Keratinocyte (primary cell): ENCODE results near the gene SLC25A11. TPM values are rescaled to one million over a fixed set of nuclear protein-coding genes. Genes with fewer than 3 reads are reported as not detected.

ENCODE experiments used
- DNase-seq: peaks from one replicate; pipeline ENCODE4 v3.0.0-alpha.2; 2011; ENCODE audit warnings: low read depth, missing footprints, low spot score
- FAIRE-seq: peaks from 2 replicates; lab custom pipeline; 2011; peaks lifted over from hg19 to GRCh38; lab: Jason Lieb, UNC
- H2AFZ ChIP-seq: 2 replicates; pipeline ENCODE4 v1.6.0; 2012; ENCODE audit warnings: low read length, control low read depth, inconsistent platforms; ENCODE audit not compliant: control insufficient read depth
- H3K27ac ChIP-seq: 2 replicates; pipeline ENCODE4 v1.5.1; 2011; ENCODE audit warnings: low read length; ENCODE audit not compliant: control insufficient read depth, insufficient read depth
- H3K27me3 ChIP-seq: 3 replicates; pipeline ENCODE4 v1.6.0; 2011; ENCODE audit warnings: low read length; ENCODE audit not compliant: control insufficient read depth, insufficient read depth; ENCODE audit errors: extremely low read depth
- H3K36me3 ChIP-seq, 2 experiments: 2 replicates in 1 of 2; 3 replicates in 1 of 2; pipeline ENCODE4 v1.5.1; 2011; ENCODE audit warnings: low read length in 2 of 2, mild to moderate bottlenecking in 1 of 2; ENCODE audit not compliant: control insufficient read depth in 2 of 2, insufficient read depth in 2 of 2; ENCODE audit errors: extremely low read depth in 1 of 2
- H3K4me1 ChIP-seq: 3 replicates; pipeline ENCODE4 v1.5.1; 2011; ENCODE audit warnings: low read length; ENCODE audit not compliant: control insufficient read depth, insufficient read depth; ENCODE audit errors: extremely low read depth
- H3K4me2 ChIP-seq: 3 replicates; pipeline ENCODE4 v1.6.0; 2011; ENCODE audit warnings: low read depth, low read length; ENCODE audit not compliant: control insufficient read depth, insufficient read depth; ENCODE audit errors: extremely low read depth
- H3K4me3 ChIP-seq, 3 experiments: fragments of 200-600 bp in 1 of 3; sonication (generic) in 1 of 3; 2 replicates in 2 of 3; 3 replicates in 1 of 3; pipeline ENCODE4 v1.5.1; 2011 to 2016; ENCODE audit warnings: low read length in 3 of 3, mild to moderate bottlenecking in 3 of 3, control low read depth in 2 of 3, inconsistent platforms in 1 of 3, low read depth in 1 of 3, mixed read lengths in 1 of 3, mixed run types in 1 of 3, moderate library complexity in 1 of 3; ENCODE audit not compliant: control insufficient read depth in 2 of 3, insufficient read depth in 2 of 3; ENCODE audit errors: extremely low read depth in 1 of 3
- H3K79me2 ChIP-seq: 2 replicates; pipeline ENCODE4 v1.6.0; 2012; ENCODE audit warnings: low read length; ENCODE audit not compliant: control insufficient read depth, insufficient read depth
- H3K9ac ChIP-seq: 3 replicates; pipeline ENCODE4 v1.6.0; 2011; ENCODE audit warnings: low read length; ENCODE audit not compliant: control insufficient read depth, insufficient read depth; ENCODE audit errors: extremely low read depth
- H3K9me1 ChIP-seq: 3 replicates; pipeline ENCODE4 v1.6.0; 2011; ENCODE audit warnings: low read length; ENCODE audit not compliant: control insufficient read depth, insufficient read depth; ENCODE audit errors: extremely low read depth
- H3K9me3 ChIP-seq: 2 replicates; pipeline ENCODE4 v1.5.1; 2012; ENCODE audit warnings: low read depth, low read length; ENCODE audit not compliant: control insufficient read depth
- H4K20me1 ChIP-seq: 3 replicates; pipeline ENCODE4 v1.6.0; 2011; ENCODE audit warnings: low read length; ENCODE audit not compliant: control insufficient read depth, insufficient read depth; ENCODE audit errors: extremely low read depth
- CTCF ChIP-seq, 3 experiments: IDR thresholded peaks in 1 of 3; conservative IDR thresholded peaks in 1 of 3; optimal IDR thresholded peaks in 1 of 3; 2 replicates in 2 of 3; 3 replicates in 1 of 3; pipeline versions ENCODE3 to v1.5.1; 2011; ENCODE audit warnings: low read length in 3 of 3, mild to moderate bottlenecking in 3 of 3, moderate library complexity in 2 of 3, control low read depth in 1 of 3, inconsistent platforms in 1 of 3; ENCODE audit not compliant: insufficient read depth in 2 of 3; ENCODE audit errors: extremely low read depth in 1 of 3
- EZH2 ChIP-seq: IDR thresholded peaks from one replicate; pipeline ENCODE4 v1.6.1; 2012; ENCODE audit warnings: inconsistent platforms, mild to moderate bottlenecking, low read length, moderate library complexity
- dilution Hi-C: fragments of 300-500 bp; cut with MboI; formaldehyde crosslinking; loops from one replicate; pipeline ENCODE4 v1.7.0; 2020; ENCODE audit warnings: low sequenced_read_pairs; ENCODE audit not compliant: extremely low pct_ligation_motif_present
- polyA plus RNA-seq, 5 experiments: library from polyadenylated mRNA; depleted of rRNA in 3 of 5; stranded (reverse) in 3 of 5; stranded (forward) in 1 of 5; unstranded in 1 of 5; fragments of >200 nt; gene quantifications; 1 replicate in 1 of 5; 2 replicates in 3 of 5; 3 replicates in 1 of 5; pipeline versions ENCODE4 v1.2.1 to v1.2.3, GENCODE V29; 2011 to 2012; ENCODE audit warnings: missing spikeins in 2 of 5, low read depth in 1 of 5, low replicate concordance in 1 of 5

Gene SLC25A11
- polyA plus RNA-seq, 1 donor (not counting 4 experiments of a cell fraction or from before 2014, with no cell fraction given) = 33.8 TPM

DNA sequence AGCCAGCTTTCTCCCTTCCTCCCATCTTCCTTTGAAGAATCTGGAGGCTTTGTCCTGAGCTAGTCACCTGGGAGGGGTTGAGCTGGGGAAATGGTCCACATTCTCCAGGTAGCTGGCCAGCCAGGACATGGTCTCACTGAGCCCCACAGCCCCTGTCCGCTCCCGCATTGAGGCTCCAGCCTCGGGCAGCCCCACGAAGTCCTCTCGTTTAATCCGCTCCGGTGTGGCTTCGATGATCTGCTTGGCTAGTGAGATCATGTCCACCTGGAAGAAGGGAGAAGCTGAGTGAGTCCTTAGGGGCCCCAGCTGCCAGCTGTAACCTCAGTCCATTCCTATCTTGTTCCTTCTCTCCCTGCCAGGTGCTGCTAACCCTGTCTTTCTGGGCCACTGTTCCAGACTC, 30.4 kb upstream of the SLC25A11 start:
- FAIRE-seq = no peak
- H3K9me1 ChIP-seq = no peaks in the 10 kb centered on the region
- H3K9me3 ChIP-seq = no peaks in the 10 kb centered on the region
- no peak overlapping the region for H3K27ac ChIP-seq
- H4K20me1 ChIP-seq = no peaks in the 10 kb centered on the region
- no peak for DNase-seq
- H3K27me3 ChIP-seq = no peaks in the 10 kb centered on the region
- dilution Hi-C loops = no loop called here
- H3K4me1 ChIP-seq = peaks cover 31% of the 10 kb centered on the region
- no peak overlapping the region for H3K4me3 ChIP-seq
- H3K36me3 ChIP-seq = peaks cover 25 to 34% of the 10 kb centered on the region in 2 experiments
- no peak overlapping the region for H3K9ac ChIP-seq
- peaks cover 3% of the 10 kb centered on the region for H3K79me2 ChIP-seq
- no peak for TF ChIP-seq CTCF (optimal IDR thresholded peaks at IDR 0.05 in 1 of 3, IDR thresholded peaks at IDR 0.05 in 1 of 3, conservative IDR thresholded peaks at IDR 0.05 in 1 of 3; ENCODE audit: extremely low read depth in 1 of 3, insufficient read depth in 2 of 3, low read length in 3 of 3)
- no peak for TF ChIP-seq EZH2
- H3K4me2 ChIP-seq = no peak overlapping the region
- H2AFZ ChIP-seq = no peak overlapping the region

DNA sequence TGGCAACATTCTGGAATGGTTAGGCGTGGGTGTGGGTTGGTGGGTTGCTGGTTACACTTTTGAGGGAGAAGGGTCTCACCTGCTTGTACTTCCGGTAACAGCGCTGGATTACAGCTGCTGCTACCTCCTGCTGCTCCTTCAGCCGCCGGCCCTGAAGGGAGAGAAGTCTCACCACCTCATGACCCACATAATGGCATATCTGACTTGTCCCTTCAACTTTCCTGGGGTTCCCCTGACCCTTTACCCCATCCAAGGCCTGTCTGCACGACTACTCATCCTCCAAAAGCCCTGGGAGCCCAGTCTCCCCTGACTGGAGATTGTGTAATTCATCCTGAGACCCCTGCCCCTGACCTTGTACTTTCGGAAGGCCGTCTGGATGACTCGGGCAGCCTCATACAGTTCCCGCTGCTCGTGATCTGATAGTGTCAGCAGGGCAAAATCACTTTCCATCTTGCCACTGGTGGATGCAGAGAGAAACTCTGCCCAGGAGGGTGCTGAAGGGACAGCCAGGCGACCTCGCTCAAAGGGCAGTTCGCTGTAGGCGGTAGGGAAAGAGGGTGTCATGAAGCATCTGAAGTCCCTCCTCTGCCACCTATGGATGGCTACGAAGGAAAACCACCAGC, 29.8 kb upstream of the SLC25A11 start:
- FAIRE-seq (no peak), DNase-seq (no peak)
- Histone ChIP-seq H3K36me3 (peaks cover 22 to 34% of the 10 kb centered on the region in 2 experiments), H3K4me2 (peak overlapping the region; percentile 95), H4K20me1 (no peaks in the 10 kb centered on the region), H3K27ac (peak overlapping the region; percentile 99), H3K27me3 (no peaks in the 10 kb centered on the region), H3K4me1 (peaks cover 31% of the 10 kb centered on the region), H3K4me3 (no peak overlapping the region), H3K9me1 (no peaks in the 10 kb centered on the region), H3K79me2 (peaks cover 5% of the 10 kb centered on the region), H2AFZ (no peak overlapping the region), H3K9ac (no peak overlapping the region), H3K9me3 (no peaks in the 10 kb centered on the region)
- dilution Hi-C loops = no loop called here
- TF ChIP-seq CTCF (optimal IDR thresholded peaks at IDR 0.05 in 1 of 3, IDR thresholded peaks at IDR 0.05 in 1 of 3, conservative IDR thresholded peaks at IDR 0.05 in 1 of 3; ENCODE audit: extremely low read depth in 1 of 3, insufficient read depth in 2 of 3, low read length in 3 of 3) = no peak
- no peak for TF ChIP-seq EZH2
